ENCODE results near the gene TUBGCP2.

TUBGCP2 gene

DNA sequence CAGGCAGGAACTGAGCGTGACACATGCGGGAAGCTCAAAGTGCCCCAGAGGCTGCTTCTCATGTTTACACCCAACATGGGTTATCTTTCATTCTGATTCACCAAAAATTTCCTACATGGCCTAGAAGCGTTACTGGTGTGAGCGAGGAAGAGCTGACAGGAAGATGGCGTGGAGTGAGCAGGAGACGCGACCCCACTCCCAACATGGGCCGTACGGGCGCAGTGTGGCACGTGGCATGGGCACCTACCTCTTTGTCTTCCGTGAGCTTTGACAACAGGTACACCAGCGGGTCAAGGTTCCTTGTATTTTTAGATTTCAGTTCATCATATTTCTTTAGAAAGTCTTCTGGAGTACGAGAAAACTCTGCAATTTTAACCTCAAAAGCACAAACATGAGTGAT is 8.9 kb downstream of the TUBGCP2 start:
- DNase-seq, result no peak

DNA sequence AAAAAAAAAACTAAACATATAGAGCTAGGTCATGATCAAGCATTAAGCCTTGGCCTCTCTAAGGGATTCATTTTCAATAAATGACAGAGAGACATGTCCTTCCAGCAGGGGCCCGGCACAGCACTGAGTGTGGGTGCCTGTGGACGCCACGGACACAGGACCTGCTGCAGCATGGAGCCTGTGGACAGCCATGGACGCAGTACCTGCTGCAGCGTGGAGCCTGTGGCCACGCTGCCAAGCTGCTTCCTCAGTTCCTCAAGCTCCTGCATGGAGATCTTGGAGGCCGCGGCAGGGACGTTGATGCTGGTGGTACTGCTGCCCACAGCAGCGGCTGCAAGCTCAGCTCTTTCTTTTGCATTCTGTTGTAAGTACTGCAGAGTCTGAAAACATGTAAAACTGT is 9.4 kb downstream of the TUBGCP2 start:
- DNase-seq, result no peak

DNA sequence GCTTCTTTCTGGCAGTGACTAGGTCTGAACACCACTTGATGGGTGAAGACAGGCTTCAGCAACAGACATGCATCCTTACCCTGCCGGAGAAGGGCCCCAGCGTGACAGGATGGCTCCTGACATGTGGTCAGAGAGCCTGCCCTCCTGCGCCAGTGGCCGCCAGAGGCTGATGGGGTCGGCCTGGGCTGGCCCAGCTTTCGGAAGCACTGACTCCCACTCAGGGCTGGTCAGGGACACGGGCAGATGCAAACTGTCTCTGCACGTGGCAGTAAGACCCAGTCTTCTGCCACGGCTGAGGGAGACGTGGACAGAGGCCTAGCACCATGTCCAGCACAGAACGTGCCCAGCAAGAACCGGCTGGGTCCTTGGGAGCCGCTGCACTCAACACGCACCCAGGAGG is 10.2 kb downstream of the TUBGCP2 start:
- no peak for DNase-seq

DNA sequence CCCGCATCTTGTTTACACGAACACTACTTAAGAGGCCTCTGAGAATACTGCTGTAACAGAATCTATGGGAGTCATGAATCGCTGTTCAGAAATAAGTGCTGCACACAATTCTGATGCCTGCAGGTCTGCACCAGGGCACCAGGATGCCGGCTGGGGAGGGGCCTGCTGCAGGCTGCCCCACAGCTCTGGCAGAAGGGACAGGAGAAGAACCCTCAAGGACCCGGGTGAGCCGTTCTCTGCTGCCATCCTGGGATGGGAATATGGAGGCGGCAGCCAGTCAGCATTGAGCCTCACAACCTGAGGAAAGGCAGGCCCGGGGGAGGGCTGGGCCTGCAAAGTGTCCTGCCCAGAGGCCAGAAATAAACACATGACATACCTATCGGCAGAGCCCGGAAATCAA is 11.2 kb downstream of the TUBGCP2 start:
- DNase-seq, result no peak

DNA sequence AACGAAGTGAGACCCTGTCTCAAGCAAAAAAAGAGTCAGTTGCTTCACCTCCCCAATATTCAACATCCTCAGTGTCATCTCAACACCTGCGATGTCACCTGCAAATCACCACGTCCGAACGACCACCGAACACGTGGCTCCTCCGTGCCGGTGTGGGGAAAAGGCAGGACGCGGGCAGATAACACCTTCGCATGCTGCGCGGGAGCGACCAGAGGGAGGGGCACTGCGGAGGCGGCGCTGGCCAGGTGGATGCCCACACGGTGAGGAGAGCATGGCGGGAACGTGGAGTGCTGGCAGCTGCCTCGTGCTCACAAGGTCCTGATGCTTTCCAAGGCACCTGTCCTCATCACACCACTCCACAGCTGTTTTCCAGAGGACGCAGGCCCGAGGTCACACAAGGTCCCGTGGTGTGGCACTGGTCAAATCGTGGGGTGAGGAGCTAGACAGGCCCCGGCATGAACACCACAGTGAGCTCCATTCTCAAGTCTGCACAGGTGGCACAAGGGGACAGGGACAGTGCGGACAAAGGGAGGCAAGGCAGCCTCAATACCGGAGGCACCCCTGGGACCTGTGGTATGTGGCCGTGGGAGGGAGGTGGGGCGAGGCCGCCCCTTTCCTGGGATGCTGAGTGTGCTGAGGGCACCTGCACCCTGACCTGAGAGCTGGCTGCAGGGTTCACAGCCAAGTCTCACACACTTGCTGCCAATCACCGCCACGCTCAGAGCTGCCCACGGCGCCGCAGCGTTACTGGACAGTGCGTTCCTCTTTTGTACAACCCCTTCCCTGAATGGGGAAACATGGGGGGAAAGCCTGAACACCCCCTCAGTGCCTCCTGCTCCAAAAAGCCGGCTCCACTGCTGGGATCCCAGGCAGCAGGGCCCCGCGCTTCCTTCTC is 13.0 kb downstream of the TUBGCP2 start:
- DNase-seq, result no peak

DNA sequence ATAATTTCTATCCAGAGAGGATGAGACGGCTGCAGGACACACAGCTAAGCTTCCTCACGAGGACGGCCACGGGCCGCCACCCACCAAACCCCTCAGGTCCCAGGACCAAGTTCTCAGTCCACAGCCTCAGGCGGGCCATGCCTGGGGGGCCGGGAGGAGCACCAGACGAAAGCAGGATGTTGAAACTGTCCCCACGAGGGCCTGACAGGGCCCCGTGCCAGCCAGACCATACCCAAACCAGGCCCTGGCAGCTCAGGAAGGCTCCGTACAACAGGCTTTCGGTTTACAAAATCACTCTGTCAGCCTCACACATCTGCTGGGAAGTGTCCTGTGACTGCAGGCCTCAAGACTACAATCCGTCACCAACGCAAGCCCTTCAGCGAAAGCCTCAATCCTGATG is 14.5 kb downstream of the TUBGCP2 start:
- no peak for DNase-seq

DNA sequence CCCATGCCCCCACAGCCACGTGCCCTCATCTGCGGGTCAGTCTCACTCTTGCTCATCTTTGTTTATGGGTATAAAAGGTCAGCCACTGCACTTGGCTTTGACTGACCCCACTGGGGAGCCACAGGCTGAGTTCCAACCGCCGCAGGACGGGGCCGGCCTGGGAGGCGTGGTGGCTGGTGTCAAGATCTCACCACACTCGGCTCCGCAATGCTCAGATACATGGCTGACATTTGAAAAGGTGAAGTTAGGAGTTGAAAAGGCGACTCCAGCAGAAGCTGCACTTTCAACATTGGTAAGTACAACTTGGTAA is 14.9 kb downstream of the TUBGCP2 start:
- DNase-seq, result no peak

DNA sequence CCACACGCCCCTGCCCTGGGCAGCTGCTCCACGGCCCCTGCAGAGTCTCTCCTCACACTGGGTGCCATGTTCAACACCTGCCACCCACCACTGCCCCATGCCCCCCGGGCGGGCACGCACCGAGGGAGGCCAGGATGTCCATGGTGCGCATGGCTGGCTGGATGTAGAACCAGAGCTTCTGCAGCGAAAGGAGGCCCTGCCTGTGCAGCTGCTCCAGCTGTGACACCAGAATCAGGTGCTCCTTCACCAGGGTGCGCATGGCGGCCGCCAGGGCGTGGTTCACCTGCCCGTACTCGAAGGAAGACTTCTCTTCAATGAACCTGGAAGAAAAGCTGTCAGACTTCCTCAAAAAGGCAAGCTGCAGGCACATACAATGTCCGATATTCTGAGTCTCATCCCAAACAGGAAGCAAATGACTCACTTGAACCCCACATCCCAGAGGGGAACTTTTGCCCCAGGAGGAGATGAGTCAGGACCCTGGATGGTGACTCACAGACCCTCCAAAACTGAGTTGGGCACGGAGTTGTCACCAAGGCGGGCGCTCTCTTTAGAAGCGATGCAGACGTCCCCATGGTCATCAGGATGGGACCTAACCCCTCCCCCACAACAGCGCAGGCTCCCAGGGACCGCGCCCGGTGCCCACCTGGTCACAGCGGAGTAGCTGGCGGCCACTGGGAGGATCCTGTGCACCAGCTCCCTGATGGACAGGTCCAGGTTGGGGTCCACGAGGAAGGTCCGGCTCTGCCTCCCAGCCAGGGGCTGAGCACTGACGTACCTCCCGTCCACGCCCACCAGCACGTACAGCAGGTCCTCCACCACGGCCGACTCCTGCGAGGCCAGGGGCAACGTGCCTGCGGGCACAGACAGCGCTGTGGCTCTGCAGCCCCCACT is 15.5 kb downstream of the TUBGCP2 start:
- no peak for DNase-seq

DNA sequence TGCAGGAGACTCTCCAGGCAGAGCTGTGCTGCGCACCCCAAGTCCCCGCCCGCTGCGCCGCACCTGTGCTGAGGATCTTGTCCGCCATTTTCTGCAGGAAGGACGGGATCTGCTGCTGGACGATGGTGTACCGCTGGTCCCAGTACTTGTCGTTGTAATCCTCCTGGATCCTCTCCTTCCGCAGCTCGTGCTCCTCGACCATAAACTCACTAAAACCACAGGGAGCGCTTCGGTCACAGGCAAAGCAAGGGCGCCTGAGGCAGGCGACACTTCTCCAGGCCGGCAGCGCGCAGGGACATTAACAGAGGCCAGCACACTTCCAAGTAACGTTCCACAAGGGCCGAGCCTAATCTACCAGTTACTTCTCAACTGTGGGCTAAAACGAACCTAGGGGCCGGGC is 18.9 kb downstream of the TUBGCP2 start:
- DNase-seq, result no peak

DNA sequence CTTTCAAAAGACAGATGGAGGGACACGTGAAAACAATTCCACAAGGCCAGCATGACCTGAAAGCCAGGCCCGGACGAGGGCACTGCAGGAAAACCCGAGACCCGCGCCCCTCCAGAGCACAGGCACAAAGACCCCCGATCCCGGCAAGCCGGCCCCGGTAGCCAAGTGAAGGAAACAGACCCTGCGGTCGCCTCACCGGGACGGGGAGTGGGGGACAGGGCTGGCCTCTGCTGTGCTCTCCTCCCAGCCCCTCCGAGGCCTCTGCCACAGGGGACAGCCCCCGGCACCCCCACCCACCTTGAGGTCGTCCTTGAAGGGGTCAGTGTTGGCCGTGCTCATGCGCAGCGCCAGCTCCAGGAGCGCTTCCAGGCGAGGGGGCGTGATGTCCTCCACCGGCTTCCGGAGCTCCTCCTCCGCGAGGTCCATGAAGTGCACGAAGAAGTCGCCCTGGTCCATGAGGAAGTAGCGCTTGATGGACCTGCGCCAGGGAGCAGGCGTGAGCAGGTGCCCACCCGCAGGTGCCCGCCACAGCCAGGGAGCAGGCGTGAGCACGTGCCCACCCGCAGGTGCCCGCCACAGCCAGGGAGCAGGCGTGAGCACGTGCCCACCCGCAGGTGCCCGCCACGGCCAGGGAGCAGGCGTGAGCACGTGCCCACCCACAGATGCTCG is 20.7 kb downstream of the TUBGCP2 start:
- no peak for DNase-seq

DNA sequence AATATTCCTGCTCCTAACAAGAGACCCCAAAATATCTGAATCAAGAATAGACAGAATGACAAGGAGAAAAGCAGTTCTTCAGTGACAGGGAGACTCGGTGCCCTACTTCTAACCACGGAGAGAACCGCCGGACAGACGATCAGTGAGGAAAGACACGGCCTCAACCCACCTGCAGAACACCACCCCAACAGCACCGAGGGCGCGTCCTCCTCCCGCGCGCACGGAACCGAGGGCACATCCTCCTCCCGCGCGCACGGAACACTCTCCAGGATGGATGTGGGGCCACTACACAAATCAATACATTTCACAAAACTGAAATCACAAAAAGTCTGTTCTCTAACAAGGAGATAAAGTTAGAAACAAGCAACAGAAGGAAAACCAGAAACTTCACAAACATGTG is 22.3 kb downstream of the TUBGCP2 start:
- DNase-seq, result no peak

DNA sequence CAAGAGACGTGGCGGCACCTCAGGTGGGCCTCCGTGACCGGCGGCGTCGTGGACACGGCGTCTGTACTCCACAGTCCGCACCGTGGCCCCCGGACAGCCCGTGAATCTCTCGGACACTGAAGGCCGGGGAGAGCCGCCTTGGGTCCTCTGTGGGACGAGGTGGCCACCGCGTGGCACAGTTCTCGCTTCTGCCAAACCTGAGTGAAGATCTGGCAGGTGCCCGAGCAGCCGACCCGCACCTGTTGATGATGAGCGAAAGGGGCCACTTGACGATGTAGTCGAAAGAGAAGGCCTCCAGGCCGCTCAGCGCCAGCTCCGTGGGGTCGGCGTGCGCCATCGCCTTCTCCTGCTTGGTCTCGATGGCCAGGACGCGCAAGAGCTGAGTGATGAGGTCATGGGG is 23.5 kb downstream of the TUBGCP2 start:
- DNase-seq, result no peak

DNA sequence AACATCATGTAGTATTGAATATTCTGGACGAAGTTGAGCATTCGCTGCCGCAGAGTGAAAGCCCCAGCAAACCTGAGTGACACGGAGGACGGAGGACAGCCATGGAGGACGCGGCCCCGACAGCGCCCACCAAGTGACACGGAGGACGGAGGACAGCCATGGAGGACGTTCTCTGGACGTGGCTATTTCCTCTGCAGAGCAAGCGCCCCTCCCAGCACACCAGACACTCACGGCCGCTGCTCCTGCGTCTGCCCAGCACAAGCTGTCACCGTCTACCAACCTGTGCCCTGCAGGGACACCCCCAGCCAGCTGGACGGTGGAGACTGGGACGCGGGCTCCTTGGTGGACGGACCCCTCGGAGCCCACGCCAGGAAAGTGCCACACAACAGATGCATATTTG is 24.7 kb downstream of the TUBGCP2 start:
- DNase-seq, result no peak

DNA sequence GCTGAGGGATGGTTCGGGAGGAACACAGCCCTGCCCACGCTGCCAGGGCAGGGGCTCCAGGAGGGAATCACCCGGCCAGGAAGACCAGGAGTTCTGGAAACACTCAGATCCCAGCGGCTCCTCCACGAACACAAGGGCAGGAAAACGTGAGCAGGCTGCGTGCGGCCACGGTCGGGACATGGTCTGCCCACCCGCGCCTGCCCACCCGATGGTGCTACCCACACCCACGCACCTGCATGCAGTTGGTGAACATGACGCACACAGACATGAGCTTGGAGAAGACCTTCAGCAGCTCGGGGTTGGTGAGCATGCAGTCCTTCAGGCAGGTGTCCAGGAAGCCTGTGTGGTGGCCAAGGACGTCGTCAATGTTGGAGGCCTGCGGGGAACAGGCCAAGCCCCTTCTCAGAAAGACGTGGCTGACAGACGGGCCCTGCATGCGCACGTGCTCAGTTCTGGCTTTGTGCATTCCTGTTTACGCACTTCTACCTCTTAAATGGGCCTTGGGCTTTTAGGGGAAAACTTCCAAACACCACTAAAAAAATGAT is 25.8 kb downstream of the TUBGCP2 start:
- DNase-seq, result no peak

DNA sequence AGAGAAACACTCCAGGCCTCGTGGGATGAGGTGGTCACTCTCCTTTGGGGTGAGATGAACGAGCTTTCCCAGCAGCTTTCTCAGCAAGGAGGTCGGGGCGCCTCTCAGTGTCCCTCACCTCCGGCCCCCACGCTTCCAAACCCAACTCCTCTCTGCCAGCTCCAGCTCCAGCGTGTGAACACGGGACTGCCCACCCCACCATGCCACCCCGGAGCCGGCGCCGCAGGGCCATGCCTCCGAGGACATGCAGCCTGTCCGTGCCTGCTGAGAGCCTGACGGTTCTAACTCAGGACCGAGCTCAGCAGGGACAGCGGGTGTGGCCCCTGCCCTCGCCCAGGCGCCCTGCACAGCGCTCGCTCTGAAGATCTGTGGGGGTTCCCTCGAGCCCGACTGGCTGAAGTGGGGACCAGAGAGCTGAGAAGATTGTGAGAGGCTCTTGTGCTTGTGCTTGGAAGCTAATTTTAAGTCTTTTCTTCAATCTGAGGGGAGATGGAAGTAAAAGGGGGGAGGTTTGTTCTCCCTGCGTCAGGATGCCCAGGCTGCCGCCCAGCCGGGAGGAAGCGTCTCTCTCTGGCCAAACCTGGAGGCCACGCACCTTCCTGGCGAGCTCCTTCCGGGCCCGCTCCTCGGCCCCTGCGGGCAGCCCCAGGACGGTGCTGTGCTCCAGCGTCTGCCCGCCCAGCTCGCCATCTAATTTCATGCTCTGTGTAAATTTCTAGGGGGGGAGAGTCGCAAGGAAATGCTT is 26.9 kb downstream of the TUBGCP2 start:
- no peak for DNase-seq

DNA sequence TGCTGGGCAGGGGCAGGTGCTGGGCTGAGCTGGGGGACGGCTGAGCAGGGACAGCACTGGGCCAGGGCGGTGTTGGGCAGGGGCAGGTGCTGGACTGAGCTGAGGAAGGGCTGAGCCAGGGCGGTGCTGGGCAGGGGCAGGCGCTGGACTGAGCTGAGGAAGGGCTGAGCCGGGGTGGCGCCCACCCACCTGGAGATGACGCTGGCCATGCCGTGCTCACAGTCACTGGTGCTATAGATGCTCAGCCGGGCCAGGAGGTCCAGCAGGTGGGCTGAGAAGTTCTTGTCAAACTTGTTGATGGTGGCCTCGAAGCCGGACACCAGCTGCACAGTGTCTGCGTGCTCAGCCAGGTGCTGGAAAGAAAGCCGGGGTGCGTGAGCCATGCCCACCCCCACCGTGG is 27.6 kb downstream of the TUBGCP2 start:
- DNase-seq, result no peak

DNA sequence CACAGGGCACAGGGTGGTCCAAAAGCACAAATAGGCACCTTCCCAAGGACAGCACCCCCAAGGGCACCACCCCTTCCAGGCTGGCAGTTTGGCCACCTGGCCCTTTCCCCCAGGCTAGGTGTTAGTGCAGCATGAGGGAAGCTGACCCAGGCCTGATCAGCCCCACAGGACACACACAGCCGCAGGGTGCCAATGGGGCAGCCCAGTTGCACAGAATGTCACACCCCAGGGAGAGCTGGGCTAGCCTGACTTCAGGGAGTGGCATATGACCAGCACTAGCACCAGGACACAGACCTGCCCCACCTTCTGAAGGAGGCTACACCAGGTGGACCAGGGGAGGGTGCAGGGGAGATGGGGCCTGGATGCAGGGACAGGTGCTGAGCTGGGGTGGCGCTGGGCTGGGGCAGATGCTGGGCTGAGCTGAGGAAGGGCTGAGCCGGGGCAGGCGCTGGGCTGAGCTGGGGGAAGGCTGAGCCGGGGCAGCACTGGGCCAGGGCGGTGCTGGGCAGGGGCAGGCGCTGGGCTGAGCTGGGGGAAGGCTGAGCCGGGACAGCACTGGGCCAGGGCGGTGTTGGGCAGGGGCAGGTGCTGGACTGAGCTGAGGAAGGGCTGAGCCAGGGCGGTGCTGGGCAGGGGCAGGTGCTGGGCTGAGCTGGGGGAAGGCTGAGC is 28.1 kb downstream of the TUBGCP2 start:
- no peak for DNase-seq

DNA sequence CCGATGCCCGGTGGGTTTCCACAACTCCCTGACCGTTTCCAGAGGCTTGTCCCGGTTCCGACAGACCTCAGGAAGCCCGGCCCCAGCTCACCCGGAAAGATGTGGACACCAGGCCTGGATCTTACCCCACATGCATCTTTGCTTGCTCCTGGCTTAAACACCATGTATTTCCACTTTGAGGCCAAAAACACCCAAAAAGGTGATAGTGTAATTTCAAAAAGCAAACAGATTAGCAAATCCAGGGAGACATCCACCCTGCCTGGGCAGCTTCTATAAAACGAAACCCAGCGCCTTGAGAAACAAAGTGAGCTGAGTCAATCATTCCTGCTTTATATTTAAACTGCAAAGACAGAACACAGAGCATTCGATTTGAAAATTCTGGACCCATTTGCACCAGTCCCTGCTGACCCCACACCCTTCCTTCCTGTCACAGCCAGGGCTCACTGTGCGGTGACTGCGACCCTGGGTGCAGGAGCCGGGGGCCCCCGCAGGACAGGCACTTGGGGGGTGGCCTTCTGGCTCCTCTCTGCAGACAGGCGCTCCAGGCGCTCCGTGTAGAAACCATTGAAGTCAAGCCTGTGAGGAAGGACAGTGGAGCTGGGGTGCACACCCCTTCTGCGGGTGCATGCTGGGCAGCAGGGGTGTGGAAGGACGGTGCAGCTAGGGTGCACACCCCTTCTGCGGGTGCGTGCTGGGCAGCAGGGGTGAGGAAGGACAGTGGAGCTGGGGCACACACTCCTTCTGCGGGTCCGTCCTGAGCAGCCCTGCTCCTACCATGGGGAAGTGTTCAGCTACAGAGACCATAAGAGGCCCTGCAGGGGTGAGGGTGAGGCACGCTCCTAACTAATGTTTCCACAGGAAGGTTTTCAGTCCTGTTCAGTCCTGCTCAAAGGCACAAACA is 29.1 kb downstream of the TUBGCP2 start:
- no peak for DNase-seq

DNA sequence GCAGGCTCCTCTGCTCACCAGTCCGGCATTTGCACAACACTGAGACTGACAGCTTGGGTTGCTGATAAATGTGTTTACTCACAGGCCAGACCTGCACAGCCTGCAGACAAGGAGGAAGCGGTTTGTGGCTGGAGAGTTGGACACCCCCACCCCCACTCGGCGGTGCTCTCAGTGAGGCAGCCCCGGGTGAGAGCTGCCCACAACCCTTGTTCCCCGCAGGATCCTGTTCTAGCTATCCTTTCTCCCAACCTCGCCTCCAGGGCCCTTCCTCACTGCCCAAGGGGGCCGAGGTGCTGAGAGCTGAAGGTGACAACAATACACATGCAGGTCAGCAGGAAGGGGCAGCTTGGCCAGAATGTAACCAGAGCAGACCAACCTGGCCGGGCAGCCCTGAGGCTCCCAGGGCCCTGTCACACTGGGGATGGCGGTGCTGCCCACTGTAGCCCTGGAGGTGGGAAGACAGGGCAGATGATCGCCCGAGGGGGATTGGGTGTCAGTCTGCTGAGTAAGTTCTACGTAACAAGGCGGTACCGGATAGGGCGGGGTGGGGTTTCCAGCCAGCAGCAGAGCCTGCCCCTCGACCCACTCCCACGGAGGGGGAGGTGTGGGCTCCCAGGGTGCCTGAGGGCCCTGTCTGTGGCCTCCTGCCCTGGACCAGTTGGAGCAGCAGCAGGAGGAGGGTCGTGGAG is 30.0 kb downstream of the TUBGCP2 start:
- no peak for DNase-seq

DNA sequence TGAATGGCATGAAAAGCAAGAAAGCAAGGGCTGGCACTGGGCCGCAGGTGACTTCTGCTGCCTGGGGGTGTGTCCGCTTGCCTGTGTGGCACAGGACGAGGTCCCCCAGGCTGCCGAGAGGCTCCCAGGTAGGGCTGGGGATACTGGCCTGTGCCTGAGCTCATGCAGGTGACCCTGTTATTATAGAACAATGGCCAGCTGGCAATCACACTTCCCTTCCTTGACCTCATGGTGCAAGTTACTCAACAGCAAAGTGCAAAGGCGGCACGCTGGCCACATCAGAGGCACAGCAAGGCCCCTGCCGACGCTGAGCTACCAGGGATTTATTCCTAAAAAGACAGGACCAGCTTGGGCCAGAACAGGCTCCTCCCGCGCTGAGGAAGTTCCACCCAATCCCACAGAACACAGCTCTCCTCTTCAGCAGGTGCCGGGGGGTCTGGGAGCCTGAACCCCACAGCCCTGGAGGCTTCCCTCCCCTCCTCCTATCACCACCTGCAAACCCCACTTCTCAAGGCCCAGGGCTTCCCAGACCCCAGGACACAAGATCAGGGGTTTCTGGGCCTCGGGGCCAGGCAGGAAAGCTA is 30.6 kb downstream of the TUBGCP2 start:
- DNase-seq, result no peak
